Stimulated activated CD4-positive, alpha-beta T cell treated with anti-CD3 and anti-CD28 coated beads, Interleukin-1b, Interleukin-23, amount 100 ng/mL, for 24 hours (primary cell): ENCODE measurements around the gene FAM236D.
"Not testable (repeated sequence)": the region's sequence is repeated elsewhere in the genome, so short reads cannot be mapped to it uniquely, and the experiment has no call there.

Source experiments
- DNase-seq, 4 experiments: peaks; one replicate each; pipeline ENCODE4 v3.0.0-alpha.2; 2020; ENCODE audit warnings: low read depth in 4 of 4, low spot score in 1 of 4

FAM236D gene

DNA sequence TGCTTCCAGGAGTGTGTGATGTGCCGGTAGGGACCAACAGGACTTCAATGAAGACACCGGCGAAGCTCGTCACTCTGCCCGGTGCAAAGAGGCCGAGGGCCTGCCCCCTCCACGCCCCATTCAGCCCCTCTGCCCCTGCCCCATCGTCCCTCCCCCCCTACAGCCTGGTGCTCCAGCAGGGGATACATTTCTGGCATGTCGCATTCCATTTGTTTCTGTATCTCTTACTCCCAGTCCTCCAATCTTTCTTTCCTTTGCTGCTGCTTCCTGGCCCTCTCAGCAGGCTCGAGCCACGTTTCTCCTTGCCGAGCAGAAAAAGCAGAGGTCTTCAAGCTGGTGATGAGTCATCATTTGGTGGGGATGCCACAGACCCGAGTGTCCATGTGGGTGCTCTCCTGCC, at the start of gene FAM236D:
Gene FAM236D (minus strand): TSS at position 101 of the 400 bp plus-strand sequence. CDS start 100 bp downstream, at position 1.
- not testable (repeated sequence) for DNase-seq

GRCh38 chrX:72837532-72837931, 29.5 kb upstream of the FAM236D start:
- not testable (repeated sequence) for DNase-seq

GRCh38 chrX:72830701-72831100, 22.7 kb upstream of the FAM236D start:
- DNase-seq, result not testable (repeated sequence)

DNA sequence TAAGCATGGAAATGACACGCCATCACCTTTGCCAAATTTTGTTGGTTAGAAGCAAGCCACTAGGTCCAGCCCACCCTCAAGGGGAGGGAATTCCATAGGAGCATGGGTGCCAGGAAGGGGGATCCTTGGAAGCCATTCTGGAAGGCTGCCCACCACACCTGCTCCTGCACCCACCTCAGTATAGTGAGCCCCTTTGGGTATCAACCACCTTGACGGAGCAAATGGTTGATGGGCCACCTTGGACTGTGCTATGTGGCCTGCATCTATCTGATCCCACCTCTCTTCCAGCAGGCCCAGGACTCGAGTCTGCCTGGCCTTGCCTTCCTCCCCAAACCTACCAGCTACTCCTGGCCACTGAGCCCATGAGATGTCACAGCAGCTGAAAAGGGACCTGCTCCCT, 17.6 kb downstream of the FAM236D start:
- peak in 1 of 4 experiments; percentile 0 for DNase-seq

DNA sequence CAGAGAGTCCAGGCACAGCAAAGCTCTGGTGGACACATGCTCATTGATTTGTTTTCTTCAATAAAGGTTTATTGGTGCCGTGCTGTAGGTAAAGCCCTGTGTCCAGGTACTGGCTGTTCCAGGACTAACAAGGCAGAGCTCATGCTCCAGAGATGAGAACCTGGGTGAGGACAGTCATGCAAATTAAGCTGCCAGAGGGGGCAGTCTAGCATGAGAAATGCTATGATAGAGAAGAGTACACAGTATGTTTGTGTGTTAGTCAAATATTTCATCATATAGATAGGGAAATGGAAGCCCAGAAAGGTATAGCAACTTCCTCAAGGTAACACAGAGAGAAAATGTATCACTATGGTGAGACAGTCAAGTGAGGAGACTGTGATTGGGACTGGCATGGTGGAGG, 19.9 kb downstream of the FAM236D start:
- not testable (repeated sequence) for DNase-seq

DNA sequence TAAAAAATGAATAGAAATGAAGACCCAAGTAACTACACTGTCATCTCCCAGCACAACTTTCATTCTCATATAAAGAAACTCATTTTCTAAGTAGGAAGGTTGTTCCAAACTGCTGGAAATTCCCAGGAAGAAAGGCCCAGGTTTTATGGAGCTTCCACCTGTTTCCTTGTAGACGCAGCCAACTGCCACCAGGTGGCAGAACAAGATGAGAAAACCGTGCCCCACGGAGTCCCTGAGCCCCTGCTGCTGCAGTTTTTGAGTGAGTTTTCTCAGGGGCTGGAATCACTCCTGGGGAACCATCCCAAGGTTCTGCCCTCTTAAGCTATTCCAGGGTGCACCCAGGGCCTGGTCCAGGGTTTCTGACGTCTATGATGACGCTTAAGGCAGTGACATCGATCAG, 24.0 kb downstream of the FAM236D start:
- not testable (repeated sequence) for DNase-seq

- not testable (repeated sequence) for DNase-seq
Observed at GRCh38 chrX:72783365-72783936, 24.6 kb downstream of the FAM236D start.

DNA sequence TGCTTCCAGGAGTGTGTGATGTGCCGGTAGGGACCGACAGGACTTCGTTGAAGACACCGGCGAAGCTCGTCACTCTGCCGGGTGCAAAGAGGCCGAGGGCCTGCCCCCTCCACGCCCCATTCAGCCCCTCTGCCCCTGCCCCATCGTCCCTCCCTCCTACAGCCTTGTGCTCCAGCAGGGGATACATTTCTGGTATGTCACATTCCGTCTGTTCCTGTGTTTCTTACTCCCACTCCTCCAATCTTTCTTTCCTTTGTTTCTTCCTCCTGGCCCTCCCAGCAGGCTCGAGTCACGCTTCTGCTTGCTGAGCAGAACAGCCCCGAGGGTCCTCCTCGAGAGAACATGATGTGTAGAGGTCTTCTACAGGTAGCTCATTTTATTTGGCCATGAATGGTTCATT, 25.4 kb downstream of the FAM236D start, which contains the start of gene FAM236B:
Gene FAM236B (minus strand): TSS at position 101 of the 400 bp plus-strand sequence. CDS start 100 bp downstream, at position 1.
- not testable (repeated sequence) for DNase-seq

- DNase-seq, result not testable (repeated sequence)
Observed at GRCh38 chrX:72778146-72778545, 29.9 kb downstream of the FAM236D start.

DNA sequence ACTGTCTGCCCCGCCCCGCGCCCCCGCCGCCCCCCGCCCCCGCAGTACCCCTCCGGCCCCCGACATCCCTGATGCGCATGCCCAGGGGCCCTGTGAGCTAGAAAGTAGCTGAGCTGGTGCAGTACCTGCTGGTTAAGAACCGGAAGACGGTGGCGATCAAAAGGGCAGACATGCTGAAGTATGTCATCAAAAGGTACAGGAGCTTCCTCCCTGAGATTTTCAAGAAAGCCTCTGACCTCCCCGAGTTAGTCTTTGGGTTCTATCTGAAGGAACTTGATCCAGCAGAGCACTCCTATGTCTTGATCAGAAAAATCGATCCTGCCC, 30.6 kb downstream of the FAM236D start:
- not testable (repeated sequence) for DNase-seq

- DNase-seq, result not testable (repeated sequence)
Observed at GRCh38 chrX:72776653-72777466, 31.1 kb downstream of the FAM236D start, which contains the start of gene DMRTC1B. Gene DMRTC1B, plus strand, starts transcription at chrX:72776890. Its CDS starts 68,246 bp downstream, at chrX:72845136.

GRCh38 chrX:72760454-72760853, 47.6 kb downstream of the FAM236D start:
- not testable (repeated sequence) for DNase-seq
